ENCODE measurements around the gene GRID1.

- no peak for TF ChIP-seq CTCF (IDR thresholded peaks at IDR 0.05)
- TF ChIP-seq ZBTB21 (CRISPR knock-in tag; IDR thresholded peaks at IDR 0.05; ENCODE audit: borderline replicate concordance), result no peak
- TF ChIP-seq ETV6 (CRISPR knock-in tag; IDR thresholded peaks at IDR 0.05), result no peak
- TF ChIP-seq TCF7 (CRISPR knock-in tag; IDR thresholded peaks at IDR 0.05; ENCODE audit: low read depth), result no peak
- TF ChIP-seq ATF2 (CRISPR knock-in tag; IDR thresholded peaks at IDR 0.05; ENCODE audit: borderline replicate concordance, low read depth), result no peak
- TF ChIP-seq ELF4 (CRISPR knock-in tag; IDR thresholded peaks at IDR 0.05; ENCODE audit: low read depth), result no peak
- no peak for TF ChIP-seq CREM (CRISPR knock-in tag; IDR thresholded peaks at IDR 0.05)
- no peak for TF ChIP-seq JUN (CRISPR knock-in tag; IDR thresholded peaks at IDR 0.05)
- no peak for TF ChIP-seq MAX (CRISPR knock-in tag; IDR thresholded peaks at IDR 0.05)
- TF ChIP-seq SMAD4 (CRISPR knock-in tag; IDR thresholded peaks at IDR 0.05), result no peak
- no peak for TF ChIP-seq TEAD4 (CRISPR knock-in tag; IDR thresholded peaks at IDR 0.05)
- TF ChIP-seq ZNF138 (CRISPR knock-in tag; conservative IDR thresholded peaks at IDR 0.05), result no peak
- no peak for TF ChIP-seq CREB1 (CRISPR knock-in tag; IDR thresholded peaks at IDR 0.05)
- TF ChIP-seq USF2 (CRISPR knock-in tag; IDR thresholded peaks at IDR 0.05), result no peak
These were observed 466.5 kb downstream of the GRID1 start for GRCh38 chr10:85900061-85900460.

Measured in WTC11 (cell line).